Duodenal mucosa (tissue), 2 donors: ENCODE measurements around the gene CREG2.
"Not testable (repeated sequence)": the region's sequence is repeated elsewhere in the genome, so short reads cannot be mapped to it uniquely, and the experiment has no call there.

Experiments used
- H3K27ac ChIP-seq: one replicate; pipeline ENCODE4 v1.7.0; 2013; ENCODE audit warnings: low read depth, low read length
- H3K27me3 ChIP-seq, 2 donors: one replicate each; pipeline ENCODE4 v1.7.0; 2013; ENCODE audit warnings: low read length in 2 of 2, control low read depth in 1 of 2; ENCODE audit not compliant: insufficient read depth in 2 of 2, control insufficient read depth in 1 of 2
- H3K36me3 ChIP-seq, 2 donors: one replicate each; pipeline ENCODE4 v1.7.0; 2013; ENCODE audit warnings: low read length in 2 of 2, control low read depth in 1 of 2; ENCODE audit not compliant: insufficient read depth in 2 of 2, control insufficient read depth in 1 of 2
- H3K4me1 ChIP-seq, 2 donors: one replicate each; pipeline ENCODE4 v1.7.0; 2013; ENCODE audit warnings: low read length in 2 of 2, control low read depth in 1 of 2; ENCODE audit not compliant: insufficient read depth in 2 of 2, control insufficient read depth in 1 of 2
- H3K4me3 ChIP-seq, 2 donors: one replicate each; pipeline ENCODE4 v1.7.0; 2013; ENCODE audit warnings: low read length in 2 of 2, low read depth in 1 of 2
- H3K9ac ChIP-seq, 2 donors: one replicate each; pipeline ENCODE4 v1.7.0; 2013; ENCODE audit warnings: low read length in 2 of 2, low read depth in 1 of 2
- H3K9me3 ChIP-seq, 2 donors: one replicate each; pipeline ENCODE4 v1.7.0; 2013; ENCODE audit warnings: low read length in 2 of 2, control low read depth in 1 of 2; ENCODE audit not compliant: control insufficient read depth in 1 of 2

CREG2 gene

GRCh38 chr2:101352631-101353030 is 34.7 kb downstream of the CREG2 start:
- H3K4me3 ChIP-seq, H3K27ac ChIP-seq, H3K9ac ChIP-seq, H3K27me3 ChIP-seq, H3K9me3 ChIP-seq, H3K4me1 ChIP-seq, H3K36me3 ChIP-seq: not testable (repeated sequence)

DNA sequence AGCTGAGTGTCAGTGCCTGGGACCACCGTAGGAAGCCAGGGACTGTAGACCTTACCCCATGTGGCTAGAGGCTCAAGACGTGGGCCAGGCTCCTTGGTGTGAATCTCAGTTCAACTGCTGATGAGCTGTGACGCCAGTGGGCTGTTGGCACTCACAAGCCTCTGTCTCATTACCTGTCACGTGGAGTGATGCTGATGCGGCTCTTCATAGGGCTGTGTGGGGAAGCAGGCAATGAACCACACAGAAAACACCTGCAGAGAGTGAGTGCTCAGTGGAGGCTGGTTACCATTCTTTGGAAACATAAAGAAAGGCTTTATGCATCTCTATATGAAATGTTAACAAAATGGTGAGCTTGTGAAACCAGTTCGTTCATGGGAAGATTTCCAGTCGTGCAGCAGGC is 36.1 kb downstream of the CREG2 start:
- Histone ChIP-seq H3K27me3 (no peaks in the 10 kb centered on the region), H3K4me1 (peaks cover 0 to 9% of the 10 kb centered on the region in 2 donors), H3K9ac (no peak overlapping the region), H3K4me3 (no peak overlapping the region), H3K9me3 (no peaks in the 10 kb centered on the region), H3K27ac (no peak overlapping the region), H3K36me3 (no peaks in the 10 kb centered on the region)

GRCh38 chr2:101349893-101350662 is 37.2 kb downstream of the CREG2 start:
- H3K27me3 ChIP-seq = no peaks in the 10 kb centered on the region

DNA sequence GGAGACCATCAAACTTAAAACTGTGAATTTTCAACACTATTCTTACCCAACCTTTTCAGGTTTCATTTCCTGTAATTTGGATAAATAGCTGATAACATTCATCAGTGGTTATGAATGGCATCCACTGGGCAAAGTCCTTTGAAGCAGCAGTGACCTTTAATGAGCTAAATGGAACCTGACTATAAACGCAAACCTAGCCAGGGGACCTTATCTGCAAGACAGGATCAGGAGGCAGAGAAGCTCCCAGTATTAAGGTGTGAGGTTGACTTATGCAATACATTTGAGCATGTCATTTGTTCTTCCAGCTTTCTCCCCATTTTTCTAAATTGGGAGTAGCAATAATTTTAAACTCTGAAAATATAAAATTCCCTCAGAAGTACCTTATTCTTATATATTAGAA is 38.4 kb downstream of the CREG2 start:
- H3K27ac ChIP-seq = no peak overlapping the region
- H3K27me3 ChIP-seq = no peaks in the 10 kb centered on the region
- peaks cover 0 to 9% of the 10 kb centered on the region in 2 donors for H3K4me1 ChIP-seq
- no peak overlapping the region for H3K9ac ChIP-seq
- H3K9me3 ChIP-seq = no peaks in the 10 kb centered on the region
- H3K4me3 ChIP-seq = no peak overlapping the region
- no peaks in the 10 kb centered on the region for H3K36me3 ChIP-seq

More at GRCh38 chr2:101349893-101350662, 37.2 kb downstream of the CREG2 start:
- H3K9me3 ChIP-seq = no peaks in the 10 kb centered on the region
- peaks cover 0 to 9% of the 10 kb centered on the region in 2 donors for H3K4me1 ChIP-seq
- no peak overlapping the region for H3K4me3 ChIP-seq
- no peak overlapping the region for H3K27ac ChIP-seq
- no peaks in the 10 kb centered on the region for H3K36me3 ChIP-seq
- no peak overlapping the region for H3K9ac ChIP-seq

DNA sequence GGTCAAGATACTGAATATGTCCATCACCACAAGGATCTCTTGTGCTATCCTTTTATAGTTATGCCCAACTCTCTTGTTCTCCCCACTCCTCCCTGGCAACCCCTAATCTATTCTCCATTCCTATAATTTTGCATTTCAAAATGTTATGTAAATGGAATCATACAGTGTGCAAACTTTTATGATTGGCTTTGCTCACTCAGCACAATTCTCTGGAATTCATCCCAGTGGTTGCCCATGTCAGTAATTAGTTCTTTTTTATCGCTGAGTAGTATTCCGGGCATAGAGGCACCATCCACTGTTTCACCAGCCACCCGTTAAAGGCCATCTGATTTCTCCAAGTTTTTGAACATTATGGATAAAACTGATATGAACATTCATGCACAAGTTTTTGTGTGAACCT is 40.4 kb downstream of the CREG2 start:
- Histone ChIP-seq H3K27ac (no peak overlapping the region), H3K4me1 (peaks cover 0 to 9% of the 10 kb centered on the region in 2 donors), H3K36me3 (no peaks in the 10 kb centered on the region), H3K9me3 (no peaks in the 10 kb centered on the region), H3K9ac (no peak overlapping the region), H3K4me3 (no peak overlapping the region), H3K27me3 (no peaks in the 10 kb centered on the region)

DNA sequence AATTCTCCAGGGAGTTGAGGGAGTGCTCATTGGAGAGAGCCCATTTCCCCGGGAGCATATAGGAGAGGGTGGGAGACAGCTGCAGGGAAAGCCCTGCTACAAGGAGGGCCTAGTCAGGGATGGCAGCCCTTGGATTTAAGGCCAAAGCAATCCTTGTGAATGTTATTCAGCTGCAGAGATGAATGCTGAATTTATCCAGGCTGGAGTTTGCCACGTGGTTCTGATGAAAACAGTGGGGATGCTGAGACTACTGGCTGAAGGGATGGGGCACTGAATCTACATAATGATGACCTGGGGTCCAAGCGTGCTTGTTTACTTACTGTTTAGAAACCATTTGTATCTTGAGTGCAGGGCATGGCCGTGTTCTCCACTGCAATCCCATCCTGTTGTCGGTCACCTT is 43.2 kb downstream of the CREG2 start:
- H3K4me3 ChIP-seq = no peak overlapping the region
- H3K9ac ChIP-seq = no peak overlapping the region
- no peak overlapping the region for H3K27ac ChIP-seq
- H3K36me3 ChIP-seq = no peaks in the 10 kb centered on the region
- peaks cover 0 to 4% of the 10 kb centered on the region in 2 donors for H3K4me1 ChIP-seq
- H3K9me3 ChIP-seq = no peaks in the 10 kb centered on the region
- H3K27me3 ChIP-seq = no peaks in the 10 kb centered on the region

DNA sequence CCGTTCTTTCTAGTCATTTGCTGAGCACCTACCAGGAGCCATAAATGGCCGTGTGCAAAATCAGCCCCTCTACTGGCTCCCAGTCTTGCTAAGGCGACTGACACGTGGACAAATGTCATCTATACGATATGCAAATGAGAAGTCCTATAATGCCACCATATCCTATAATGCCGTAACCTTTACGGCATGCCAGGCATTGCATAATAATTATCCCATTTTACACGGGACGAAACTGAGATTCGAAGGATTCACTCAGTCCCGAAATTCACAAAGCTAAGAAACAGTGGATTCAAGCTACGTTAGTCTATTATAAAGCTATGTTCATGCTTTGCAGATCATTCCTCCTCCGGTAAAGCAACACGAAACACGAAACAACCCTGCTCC is 44.7 kb downstream of the CREG2 start:
- no peaks in the 10 kb centered on the region for H3K27me3 ChIP-seq
- no peaks in the 10 kb centered on the region for H3K4me1 ChIP-seq
- no peak overlapping the region for H3K4me3 ChIP-seq
- no peak overlapping the region for H3K9ac ChIP-seq
- no peaks in the 10 kb centered on the region for H3K9me3 ChIP-seq
- H3K27ac ChIP-seq = no peak overlapping the region
- no peaks in the 10 kb centered on the region for H3K36me3 ChIP-seq

DNA sequence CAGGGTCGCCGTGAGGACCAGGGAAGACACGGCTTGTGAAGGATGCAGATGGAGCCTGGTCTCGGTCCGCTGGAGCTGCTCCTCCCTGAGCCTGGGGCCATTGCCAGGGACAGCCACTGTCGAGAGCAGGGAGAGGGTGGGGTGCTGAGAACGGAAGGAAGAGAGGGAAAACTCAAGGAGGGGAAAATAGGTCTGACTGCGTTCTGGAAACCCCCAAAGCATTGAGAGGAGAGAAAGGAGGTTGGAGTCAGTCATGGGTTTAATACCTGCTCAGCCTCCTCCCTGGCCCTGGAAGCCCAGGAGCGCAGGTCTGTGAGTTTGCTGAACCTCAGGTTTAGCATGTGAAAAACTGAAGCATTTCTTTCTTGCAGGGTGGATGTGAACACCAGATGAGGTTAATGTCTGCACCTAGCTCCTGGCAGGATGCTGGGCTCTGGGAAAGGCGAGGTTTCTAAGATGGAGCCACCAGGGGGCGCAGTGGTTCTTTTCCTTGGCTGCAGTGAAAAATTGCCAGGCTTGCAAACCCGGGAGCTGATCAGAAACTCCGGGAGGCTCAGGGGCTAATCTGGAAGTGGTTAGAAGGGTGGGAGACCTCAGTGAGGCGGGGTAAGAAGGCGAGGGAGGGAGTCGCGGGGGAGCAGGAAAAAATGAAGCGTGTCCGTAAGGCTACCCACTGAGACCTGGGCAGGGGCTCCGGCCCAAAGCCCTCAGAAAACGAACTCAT is 45.2 kb downstream of the CREG2 start:
- Histone ChIP-seq H3K4me3 (no peak overlapping the region), H3K27ac (no peak overlapping the region), H3K9me3 (no peaks in the 10 kb centered on the region), H3K36me3 (no peaks in the 10 kb centered on the region), H3K9ac (no peak overlapping the region), H3K4me1 (no peaks in the 10 kb centered on the region), H3K27me3 (no peaks in the 10 kb centered on the region)

DNA sequence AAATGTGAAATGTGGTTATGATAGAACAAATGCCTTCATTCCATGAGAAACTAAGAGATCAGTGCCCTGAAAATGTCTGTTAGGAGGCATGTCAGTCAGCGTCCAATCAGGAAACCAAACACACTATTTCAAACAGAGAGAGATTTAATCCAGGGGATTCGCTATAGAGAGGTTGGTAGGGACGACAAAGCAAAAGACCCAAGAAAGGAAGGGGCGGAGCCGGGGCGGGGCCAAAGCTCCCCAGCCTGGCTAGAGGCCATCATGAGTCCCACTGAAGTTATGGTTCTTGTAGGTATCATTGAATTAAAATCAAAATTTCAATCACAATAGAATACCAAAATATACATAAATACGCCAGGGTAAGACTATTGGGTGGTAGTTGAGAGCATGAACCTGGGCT is 45.9 kb downstream of the CREG2 start:
- H3K4me3 ChIP-seq = no peak overlapping the region
- H3K4me1 ChIP-seq = no peaks in the 10 kb centered on the region
- H3K27ac ChIP-seq = no peak overlapping the region
- H3K27me3 ChIP-seq = no peaks in the 10 kb centered on the region
- H3K9ac ChIP-seq = no peak overlapping the region
- no peaks in the 10 kb centered on the region for H3K36me3 ChIP-seq
- H3K9me3 ChIP-seq = no peaks in the 10 kb centered on the region

DNA sequence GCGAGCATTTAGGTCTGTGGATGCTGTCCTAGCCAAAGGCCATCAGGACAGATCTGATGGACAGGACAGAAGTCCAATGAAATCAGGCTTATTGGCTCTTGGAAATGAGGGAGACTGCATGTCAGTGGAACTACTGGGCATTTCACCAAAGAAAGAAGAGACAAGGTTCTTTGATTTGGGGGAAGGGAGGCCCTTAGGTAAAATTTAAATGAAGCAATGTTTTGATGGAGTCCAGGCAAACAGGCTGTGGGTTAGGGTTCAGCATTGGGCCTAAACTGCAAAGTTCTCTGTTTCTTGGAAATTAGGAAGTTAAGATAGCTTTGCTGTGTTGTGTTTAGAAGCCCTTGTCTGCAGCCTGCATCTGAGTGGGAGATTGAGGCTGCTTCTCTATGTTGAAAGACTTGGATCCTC is 47.2 kb downstream of the CREG2 start:
- Histone ChIP-seq H3K27ac (no peak overlapping the region), H3K36me3 (no peaks in the 10 kb centered on the region), H3K27me3 (no peaks in the 10 kb centered on the region), H3K9me3 (no peaks in the 10 kb centered on the region), H3K4me1 (no peaks in the 10 kb centered on the region), H3K9ac (no peak overlapping the region), H3K4me3 (no peak overlapping the region)
